ENCODE data around the gene FBXO24.

- no peak for TF ChIP-seq ZNF510 (tag by site-specific recombination; IDR thresholded peaks at IDR 0.05; ENCODE audit: insufficient replicate concordance)
- no peak for TF ChIP-seq ZNF544 (tag by site-specific recombination; IDR thresholded peaks at IDR 0.05)
- TF ChIP-seq, protein P1, sequence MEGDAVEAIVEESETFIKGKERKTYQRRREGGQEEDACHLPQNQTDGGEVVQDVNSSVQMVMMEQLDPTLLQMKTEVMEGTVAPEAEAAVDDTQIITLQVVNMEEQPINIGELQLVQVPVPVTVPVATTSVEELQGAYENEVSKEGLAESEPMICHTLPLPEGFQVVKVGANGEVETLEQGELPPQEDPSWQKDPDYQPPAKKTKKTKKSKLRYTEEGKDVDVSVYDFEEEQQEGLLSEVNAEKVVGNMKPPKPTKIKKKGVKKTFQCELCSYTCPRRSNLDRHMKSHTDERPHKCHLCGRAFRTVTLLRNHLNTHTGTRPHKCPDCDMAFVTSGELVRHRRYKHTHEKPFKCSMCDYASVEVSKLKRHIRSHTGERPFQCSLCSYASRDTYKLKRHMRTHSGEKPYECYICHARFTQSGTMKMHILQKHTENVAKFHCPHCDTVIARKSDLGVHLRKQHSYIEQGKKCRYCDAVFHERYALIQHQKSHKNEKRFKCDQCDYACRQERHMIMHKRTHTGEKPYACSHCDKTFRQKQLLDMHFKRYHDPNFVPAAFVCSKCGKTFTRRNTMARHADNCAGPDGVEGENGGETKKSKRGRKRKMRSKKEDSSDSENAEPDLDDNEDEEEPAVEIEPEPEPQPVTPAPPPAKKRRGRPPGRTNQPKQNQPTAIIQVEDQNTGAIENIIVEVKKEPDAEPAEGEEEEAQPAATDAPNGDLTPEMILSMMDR (tag by site-specific recombination; IDR thresholded peaks at IDR 0.05) = no peak
- TF ChIP-seq, protein P2, sequence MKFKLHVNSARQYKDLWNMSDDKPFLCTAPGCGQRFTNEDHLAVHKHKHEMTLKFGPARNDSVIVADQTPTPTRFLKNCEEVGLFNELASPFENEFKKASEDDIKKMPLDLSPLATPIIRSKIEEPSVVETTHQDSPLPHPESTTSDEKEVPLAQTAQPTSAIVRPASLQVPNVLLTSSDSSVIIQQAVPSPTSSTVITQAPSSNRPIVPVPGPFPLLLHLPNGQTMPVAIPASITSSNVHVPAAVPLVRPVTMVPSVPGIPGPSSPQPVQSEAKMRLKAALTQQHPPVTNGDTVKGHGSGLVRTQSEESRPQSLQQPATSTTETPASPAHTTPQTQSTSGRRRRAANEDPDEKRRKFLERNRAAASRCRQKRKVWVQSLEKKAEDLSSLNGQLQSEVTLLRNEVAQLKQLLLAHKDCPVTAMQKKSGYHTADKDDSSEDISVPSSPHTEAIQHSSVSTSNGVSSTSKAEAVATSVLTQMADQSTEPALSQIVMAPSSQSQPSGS (tag by site-specific recombination; IDR thresholded peaks at IDR 0.05; ENCODE audit: low read depth) = no peak
Measured at GRCh38 chr7:100613412-100614175, 27.5 kb downstream of the FBXO24 start.
